Measurements from ENCODE around the gene DNASE1L1.

DNA sequence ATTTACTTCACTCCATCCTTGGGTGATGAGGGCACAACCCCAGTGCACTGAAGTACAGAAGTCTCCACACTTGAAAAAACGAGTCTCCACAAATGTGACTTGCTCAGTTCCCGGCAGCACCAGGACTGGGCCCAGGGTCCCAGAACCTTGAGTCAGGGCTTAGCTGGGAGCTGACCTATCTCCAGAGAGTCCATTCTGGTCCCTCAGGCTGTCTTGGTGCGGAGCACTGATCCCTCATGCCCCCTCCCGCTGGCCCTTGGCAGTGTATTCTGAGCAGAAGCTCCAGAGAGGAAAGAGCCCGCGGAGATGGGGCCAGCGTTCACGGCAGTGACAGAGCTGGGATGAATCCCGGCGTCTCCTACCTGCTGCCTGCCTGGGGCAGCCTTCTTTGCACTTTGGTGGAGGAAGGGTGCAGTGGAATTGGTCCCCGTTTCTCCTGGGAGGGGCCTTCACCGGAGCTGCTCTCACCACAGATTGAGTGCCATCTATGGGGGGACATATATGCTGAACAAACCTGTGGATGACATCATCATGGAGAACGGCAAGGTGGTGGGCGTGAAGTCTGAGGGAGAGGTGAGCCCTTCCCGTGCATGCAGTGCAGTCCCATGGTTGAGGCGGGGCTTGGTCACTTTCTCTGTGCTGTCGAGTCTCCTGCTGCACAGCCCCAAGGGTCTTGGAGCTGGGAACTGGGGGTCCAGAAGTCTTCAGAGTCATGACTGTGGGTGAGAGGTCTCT is 31.7 kb upstream of the DNASE1L1 start:
- TF ChIP-seq, protein P1, sequence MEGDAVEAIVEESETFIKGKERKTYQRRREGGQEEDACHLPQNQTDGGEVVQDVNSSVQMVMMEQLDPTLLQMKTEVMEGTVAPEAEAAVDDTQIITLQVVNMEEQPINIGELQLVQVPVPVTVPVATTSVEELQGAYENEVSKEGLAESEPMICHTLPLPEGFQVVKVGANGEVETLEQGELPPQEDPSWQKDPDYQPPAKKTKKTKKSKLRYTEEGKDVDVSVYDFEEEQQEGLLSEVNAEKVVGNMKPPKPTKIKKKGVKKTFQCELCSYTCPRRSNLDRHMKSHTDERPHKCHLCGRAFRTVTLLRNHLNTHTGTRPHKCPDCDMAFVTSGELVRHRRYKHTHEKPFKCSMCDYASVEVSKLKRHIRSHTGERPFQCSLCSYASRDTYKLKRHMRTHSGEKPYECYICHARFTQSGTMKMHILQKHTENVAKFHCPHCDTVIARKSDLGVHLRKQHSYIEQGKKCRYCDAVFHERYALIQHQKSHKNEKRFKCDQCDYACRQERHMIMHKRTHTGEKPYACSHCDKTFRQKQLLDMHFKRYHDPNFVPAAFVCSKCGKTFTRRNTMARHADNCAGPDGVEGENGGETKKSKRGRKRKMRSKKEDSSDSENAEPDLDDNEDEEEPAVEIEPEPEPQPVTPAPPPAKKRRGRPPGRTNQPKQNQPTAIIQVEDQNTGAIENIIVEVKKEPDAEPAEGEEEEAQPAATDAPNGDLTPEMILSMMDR (IDR thresholded peaks at IDR 0.05) = no peak
- no peak for TF ChIP-seq POLR2A (IDR thresholded peaks at IDR 0.05)
